HG02642 (cell line): ENCODE data around the gene EFCAB6.

Experiments
- ATAC-seq: cut with Tn5 transposase; IDR thresholded peaks from one replicate; pipeline ENCODE4 v1.9.1; 2021; ENCODE audit warnings: mild to moderate bottlenecking; ENCODE audit not compliant: unreplicated experiment, poor library complexity

The EFCAB6 gene

DNA sequence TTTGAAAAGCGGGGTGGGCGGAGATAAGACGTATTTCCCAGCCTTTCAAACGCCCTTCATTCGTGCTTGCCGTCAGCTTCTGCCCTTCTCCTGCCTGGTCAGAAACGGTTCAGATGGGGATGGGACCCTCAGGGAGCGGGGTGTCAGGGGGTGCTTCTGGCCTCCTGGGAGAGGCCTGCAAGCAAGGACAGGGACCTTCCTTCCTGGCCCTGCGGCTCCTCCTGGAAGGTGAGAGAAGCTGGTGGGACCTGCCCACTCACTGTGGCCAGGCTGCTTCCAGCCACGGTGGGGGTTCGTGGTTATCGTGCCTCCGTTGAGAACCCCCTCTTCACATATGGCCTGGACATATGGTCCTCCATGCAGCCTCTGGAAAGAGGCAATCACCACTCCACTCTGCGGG lies 295.7 kb downstream of the EFCAB6 start:
- no peak for ATAC-seq

DNA sequence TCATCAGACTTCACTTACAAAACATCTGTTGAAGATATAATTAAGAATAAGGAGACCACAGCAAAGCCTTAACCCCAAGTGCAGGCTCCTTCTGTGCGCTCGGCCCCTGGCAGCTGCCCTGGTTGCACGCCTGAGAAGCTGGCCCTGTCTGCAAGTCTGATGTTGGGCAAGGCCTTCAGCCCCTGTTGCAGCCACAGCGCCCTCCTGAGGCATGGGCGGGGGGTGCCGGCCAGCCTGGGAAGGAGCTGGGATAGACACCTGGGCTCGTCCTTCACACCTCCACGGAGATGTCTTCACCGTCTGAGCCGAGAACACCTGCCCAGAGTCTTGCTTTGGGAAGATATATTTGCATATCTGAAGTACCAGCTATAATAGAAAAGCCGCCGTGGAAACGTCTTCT lies 296.2 kb downstream of the EFCAB6 start:
- ATAC-seq, result no peak

DNA sequence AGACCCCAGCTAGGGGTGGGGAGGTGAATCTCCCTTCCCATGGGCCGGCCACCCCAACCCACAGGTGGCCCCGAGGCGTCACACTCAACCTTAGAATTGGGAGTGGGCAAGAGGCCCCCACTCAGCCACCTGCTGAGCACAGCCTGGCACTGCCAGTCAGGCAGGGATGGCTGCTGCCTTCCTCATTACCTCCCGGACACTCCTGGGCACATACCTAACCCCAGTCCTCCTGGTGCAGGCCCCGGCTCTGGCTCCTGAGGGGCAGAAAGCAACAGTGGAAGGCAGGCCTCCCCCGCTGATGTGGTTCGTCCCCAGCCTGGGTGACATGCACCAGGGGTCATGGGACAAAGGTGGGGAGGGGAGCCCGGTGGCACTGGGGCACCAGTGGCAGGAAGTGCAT lies 296.7 kb downstream of the EFCAB6 start:
- no peak for ATAC-seq

DNA sequence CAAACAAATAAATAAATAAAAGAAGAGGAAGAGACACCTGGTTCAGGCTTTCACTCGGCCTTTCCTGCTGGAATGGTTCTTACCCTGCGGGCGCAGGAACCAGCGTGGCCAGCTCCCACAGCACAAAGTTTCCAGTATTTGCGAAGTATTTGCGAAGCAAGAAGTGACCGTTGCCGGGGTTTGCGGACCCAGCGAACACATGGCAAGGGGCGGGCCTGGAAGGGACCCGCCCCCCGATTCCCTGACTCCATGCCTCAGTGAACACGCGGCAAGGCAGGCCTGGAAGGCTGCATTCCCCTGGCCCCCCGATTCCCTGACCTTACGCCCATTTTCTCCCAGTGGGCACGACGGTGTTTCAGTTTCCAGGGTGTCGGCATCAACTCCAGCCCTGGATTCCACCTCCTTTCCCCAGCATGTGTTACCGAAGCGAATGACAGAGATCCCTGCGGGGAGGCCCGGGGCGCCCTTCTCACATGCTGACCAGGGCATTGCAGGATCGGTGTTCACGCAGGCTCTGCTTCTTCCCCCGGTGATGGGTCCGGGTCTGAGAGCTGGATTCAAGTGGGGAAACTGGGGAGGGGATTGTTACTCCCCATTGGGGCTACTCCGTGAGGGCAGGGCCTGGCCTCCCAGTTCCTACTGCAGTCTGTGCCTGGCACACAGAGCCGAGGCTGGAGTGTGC lies 297.5 kb downstream of the EFCAB6 start:
- no peak for ATAC-seq

DNA sequence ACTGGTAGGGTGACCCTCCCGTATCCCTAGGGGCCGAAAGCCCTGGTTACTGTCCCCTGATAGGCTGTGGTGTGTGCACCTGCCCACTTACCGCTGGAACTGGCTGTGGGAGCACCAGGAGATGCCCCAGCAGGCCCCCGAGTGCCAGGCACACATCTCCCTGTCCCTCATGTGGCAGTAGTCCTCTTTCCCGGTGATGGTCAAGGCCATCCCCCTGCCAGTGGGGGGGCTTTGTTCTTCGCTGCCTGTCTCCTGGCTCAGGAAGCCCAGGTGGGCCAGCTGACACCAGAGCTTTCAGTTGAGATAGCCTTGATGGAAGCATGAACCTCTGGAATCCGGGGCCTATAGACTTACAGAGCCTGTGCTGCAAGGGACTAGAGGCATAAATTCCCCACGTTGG lies 299.8 kb downstream of the EFCAB6 start:
- ATAC-seq, result no peak

DNA sequence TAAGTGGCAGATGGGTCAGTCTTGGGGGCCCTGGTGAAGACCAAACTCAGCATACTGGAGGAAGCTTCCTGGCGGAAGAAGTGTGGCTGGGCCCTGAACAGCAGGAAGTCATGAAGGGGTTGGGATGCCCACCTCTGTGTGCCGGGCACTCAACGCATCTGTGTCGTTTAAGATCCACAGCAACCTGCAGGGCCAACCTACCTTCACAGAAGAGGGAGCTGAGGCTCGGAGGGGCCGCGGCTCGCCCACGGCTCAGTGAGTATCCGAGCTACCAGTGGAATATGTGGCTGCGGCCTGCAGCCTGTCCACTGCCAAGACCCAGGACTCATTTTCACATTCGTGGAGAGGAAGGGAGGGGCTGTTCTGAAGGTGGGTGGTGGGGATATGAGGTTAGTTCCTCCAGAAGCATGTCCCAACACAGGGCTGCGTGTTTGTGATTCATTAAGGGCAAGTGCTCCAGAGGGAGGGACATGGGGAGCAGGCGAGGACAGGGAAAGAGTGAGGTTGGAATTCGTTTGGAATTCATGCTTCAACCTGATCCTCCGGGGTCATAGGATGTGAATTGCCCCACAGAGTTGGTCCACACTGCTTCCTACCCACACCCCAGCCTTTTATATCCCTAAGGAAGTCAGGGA lies 300.7 kb downstream of the EFCAB6 start:
- no peak for ATAC-seq

DNA sequence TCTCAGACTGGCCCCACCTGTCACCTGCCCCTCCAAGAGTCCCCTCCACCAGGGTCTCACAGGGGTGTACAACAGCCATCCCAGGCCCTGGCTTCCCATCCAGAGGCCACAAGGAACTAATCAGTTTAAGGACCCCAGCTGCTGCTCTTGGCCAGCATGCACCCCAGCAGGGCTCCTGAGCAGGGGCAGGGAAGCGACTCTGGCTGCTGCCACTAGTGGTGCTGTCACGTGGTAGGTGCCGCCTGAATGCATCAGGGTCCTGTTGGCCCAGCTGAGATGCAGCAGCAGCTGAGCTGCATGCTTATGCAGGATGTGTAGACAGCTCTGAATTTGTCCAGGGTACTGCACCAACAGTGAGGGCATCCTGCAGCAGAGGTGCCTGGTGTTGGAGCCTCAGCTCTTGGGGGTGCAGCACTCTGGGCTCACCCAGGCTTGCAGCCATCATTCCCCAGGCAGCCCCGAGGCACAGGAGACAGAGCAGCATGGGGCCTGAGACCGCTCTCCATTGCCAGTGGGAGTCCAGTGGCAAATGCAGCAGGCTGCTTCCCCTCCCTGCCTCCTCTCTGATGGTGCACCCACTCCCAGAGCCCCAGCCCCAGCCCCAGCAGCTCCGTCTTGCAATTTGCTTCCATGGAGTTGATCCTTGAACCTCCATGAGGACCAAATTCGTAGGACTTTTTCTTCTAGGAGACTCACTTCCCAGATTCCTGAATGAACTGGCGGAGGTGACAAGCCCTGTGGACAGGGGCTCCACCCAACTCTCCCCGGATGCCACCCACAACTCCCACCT lies 301.6 kb downstream of the EFCAB6 start:
- ATAC-seq, result no peak

- ATAC-seq, result no peak
Observed at GRCh38 chr22:43509337-43509736, 302.8 kb downstream of the EFCAB6 start.

DNA sequence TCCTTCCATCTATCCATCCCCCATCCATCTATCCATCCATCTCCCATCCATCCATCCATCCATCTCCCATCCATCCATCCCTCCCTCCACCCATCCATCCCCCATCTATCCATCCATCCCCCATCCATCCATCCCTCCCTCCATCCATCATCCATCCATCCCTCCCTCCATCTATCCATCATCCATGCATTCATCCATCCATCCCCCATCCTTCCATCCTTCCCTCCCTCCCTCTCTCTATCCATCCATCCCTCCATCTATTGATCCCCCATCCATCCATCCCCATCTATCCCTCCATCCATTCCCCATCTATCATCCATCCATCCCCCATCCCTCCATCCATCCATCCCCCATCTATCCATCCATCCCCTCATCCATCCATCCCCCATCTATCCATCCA lies 303.6 kb downstream of the EFCAB6 start:
- no peak for ATAC-seq

- no peak for ATAC-seq
Observed at GRCh38 chr22:43507235-43507634, 304.9 kb downstream of the EFCAB6 start.

DNA sequence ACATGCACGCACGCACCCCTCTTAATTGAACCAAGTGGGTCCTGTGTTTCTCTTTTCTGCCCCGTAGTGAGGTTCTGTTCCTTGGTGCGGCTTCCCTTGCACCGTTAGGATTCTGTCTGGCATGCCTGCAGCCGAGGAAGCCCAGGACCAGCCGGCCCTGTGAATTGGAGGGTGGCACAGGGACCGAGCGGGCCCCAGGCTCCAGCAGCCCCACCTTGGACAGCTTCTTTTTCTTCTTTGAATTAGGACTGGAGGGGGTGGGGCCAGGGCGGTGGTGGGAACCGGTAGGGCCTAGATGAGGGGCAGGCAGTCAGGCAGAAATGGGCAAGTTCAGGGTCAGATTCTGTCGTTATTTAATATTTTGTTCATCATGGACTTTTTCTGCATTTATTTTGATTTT lies 305.6 kb downstream of the EFCAB6 start:
- no peak for ATAC-seq

- no peak for ATAC-seq
Observed at GRCh38 chr22:43505896-43506295, 306.2 kb downstream of the EFCAB6 start.

DNA sequence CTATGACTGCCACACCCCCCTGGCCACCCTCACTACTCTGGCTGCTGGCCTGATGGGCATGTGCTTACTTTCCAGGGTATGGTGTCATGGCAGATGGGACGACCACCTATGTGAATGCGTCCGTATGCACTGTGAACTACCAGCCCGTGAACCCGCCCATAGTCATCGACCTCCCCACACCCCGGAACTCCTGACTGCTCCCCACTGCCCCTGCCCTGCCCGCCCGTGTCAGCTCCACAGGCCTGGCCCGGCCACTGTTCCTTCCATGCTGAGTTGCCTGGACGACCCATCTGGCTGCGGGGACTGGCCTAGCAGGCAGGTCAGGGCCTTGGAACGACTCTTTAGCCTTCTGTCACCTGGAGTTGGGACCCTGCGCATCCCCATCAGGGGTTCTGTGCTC lies 306.7 kb downstream of the EFCAB6 start:
- no peak for ATAC-seq

DNA sequence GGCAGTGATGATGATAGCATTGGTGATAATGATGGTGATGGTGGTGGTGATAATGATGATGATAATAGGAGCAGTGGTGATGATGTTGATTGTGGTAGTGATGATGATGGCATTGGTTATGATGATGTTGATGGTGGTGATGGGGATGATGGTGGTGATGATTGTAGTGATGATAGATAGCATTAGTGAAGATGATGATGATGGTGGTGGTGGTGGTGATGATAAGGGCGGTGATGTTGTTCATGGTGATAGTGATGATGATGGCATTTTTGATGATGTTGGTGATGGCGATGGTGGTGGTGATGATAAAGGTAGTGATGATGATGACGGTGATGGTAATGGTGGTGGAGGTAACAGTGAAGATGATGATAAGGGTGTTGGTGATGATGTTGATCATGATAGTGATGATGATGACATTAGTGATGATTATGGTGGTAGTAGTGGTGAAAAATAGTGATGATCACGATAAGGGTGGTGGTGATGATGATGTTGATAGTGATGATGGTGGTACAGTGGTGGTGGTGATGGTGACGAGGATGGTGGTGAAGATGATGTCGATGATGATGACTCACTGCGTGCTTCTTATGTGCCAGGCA lies 307.3 kb downstream of the EFCAB6 start:
- ATAC-seq, result no peak

- no peak for ATAC-seq
Observed at GRCh38 chr22:43504068-43504467, 308.0 kb downstream of the EFCAB6 start.

DNA sequence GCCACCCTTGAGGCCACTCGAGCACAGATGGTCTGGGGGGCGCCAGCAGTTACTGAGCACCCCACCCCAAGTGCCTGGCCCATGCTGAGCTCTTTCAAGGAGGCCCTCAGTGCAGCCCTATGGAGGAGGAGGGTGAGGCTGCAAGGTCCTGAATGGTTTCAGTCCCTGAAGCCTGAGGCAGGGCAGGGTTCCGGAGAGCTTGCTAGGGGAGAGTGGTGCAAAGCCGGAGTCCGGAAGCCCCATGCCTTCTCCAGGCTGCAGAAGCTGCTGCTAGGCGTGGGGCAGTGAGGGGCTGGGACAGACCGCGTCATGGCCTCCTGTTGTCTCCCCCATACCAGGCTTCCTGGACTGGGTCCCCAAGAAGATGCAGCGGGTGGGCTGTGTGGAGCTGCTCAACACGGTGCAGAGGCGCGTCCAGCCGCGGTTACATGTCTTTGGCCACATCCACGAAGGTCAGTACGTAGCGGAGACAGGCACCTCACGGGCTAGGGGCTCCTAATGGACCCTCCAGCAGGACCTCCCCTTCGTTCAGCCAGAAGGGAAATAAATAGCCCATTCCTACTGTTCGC lies 309.7 kb downstream of the EFCAB6 start:
- ATAC-seq, result no peak

GRCh38 chr22:43501878-43502277 lies 310.2 kb downstream of the EFCAB6 start:
- no peak for ATAC-seq

- ATAC-seq, result no peak
Observed at GRCh38 chr22:43500792-43501785, 311.0 kb downstream of the EFCAB6 start.

- no peak for ATAC-seq
Observed at GRCh38 chr22:43498856-43499253, 313.2 kb downstream of the EFCAB6 start.
